RKO (cell line): Measurements from ENCODE around the gene TMEM98.
"Not testable (repeated sequence)": the region's sequence is repeated elsewhere in the genome, so short reads cannot be mapped to it uniquely, and the experiment has no call there.

ENCODE experiments used
- DNase-seq: peaks from one replicate; pipeline ENCODE4 v3.0.0-alpha.2; 2016; ENCODE audit warnings: low spot score

Gene TMEM98

DNA sequence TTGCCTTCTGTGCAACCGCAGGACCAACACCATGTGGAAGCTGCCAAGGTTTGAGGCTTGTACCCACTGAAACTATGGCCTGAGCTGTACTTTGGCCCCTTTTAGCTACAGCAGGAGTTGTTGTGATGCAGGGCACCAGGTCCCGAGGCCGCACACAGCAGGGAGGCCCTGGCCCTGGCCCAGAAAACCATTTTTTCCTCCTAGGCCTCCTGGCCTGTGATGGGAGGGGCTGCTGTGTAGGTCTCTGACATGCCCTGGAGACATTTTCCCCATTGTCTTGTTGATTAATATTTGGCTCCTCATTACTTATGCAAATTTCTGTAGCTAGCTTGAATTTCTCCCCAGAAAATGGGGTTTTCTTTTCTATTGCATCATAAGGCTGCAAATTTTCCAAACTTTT, 53.7 kb downstream of the TMEM98 start:
- DNase-seq: not testable (repeated sequence)

GRCh38 chr17:32985050-32985756, 57.2 kb downstream of the TMEM98 start:
- DNase-seq: no peak

DNA sequence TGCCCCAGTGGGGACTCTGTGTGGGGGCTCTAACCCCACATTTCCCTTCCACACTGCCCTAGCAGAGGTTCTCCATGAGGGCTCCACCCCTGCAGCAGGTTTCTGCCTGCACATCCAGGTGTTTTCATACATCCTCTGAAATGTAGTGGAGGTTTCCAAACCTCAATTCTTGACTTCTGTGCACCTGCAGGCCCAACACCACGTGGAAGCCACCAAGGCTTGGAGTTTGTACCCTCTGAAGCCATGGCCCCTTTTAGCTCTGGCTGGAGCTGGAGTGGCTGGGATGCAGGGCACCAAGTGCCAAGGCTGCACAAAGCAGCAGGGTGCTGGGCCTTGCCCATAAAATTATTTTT, 59.5 kb downstream of the TMEM98 start:
- not testable (repeated sequence) for DNase-seq

DNA sequence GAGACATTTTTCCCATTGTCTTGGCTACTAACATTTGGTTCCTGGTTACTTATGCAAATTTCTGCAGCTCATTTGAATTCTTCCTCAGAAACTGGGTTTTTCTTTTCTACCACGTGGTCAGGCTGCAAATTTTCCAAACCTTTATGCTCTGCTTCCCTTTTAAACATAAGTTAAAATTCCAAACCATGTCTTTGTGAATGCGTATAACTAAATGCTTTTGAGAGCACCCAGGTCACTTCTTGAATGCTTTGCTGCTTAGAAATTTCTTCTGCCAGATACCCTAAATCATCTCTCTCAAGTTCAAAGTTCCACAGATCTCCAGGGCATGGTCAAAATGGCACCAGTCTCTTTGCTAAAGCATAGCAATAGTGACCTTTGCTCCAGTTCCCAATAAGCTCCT, 59.9 kb downstream of the TMEM98 start:
- not testable (repeated sequence) for DNase-seq

- no peak for DNase-seq
These were observed 60.6 kb downstream of the TMEM98 start for GRCh38 chr17:32988481-32989101.

- no peak for DNase-seq
These were observed 64.5 kb downstream of the TMEM98 start for GRCh38 chr17:32992321-32993033.

GRCh38 chr17:32993977-32994376, 66.0 kb downstream of the TMEM98 start:
- DNase-seq: no peak
